Esophagus muscularis mucosa (tissue), 3 donors: ENCODE results near the gene PTPRD.

ENCODE experiments used
- CTCF ChIP-seq, 3 experiments: fragments of 200-600 bp in 2 of 3; fragments of 450-650 bp in 1 of 3; sonication (generic) in 2 of 3; IDR thresholded peaks; one replicate each; pipeline ENCODE4 v1.5.1; 2017 to 2019; ENCODE audit warnings: antibody characterized with exemption in 3 of 3, mild to moderate bottlenecking in 2 of 3, moderate library complexity in 1 of 3
- POLR2AphosphoS5 ChIP-seq, 2 donors: sonication (generic); formaldehyde crosslinking; IDR thresholded peaks; one replicate each; pipeline ENCODE4 v1.6.1; 2017; ENCODE audit warnings: antibody characterized with exemption in 2 of 2

DNA sequence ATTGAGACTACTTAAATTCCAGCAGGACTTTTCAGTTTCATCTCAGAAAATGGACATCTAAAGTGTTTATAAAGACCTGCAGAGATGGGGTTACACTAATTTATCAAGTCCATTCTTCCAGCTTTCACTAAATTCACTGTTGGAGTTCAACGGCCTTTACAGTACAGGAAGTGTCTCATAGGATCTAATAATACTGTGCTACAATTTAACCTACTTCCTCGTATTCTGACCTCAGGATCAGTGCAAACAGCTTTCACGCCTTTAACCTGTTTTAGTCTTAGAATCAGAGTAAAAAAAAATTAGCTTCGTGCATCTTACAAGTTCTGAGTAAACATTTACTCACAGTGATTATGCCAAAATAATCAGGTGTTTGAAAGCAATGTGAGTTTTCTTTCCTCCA, 2180.6 kb downstream of the PTPRD start:
- no peak for TF ChIP-seq CTCF (IDR thresholded peaks at IDR 0.05)
- no peak for TF ChIP-seq POLR2AphosphoS5 (IDR thresholded peaks at IDR 0.05)
